Gastroesophageal sphincter (tissue), 4 donors: ENCODE measurements around the gene HGFAC. TPM values are rescaled to one million over a fixed set of nuclear protein-coding genes. Genes with fewer than 3 reads are reported as not detected.

ENCODE experiments used
- ATAC-seq: fragments of 150-250 bp; one replicate; pipeline ENCODE4 v1.9.1; 2016; ENCODE audit warnings: mild to moderate bottlenecking, moderate library complexity
- H3K27ac ChIP-seq, 4 donors: fragments of 200-600 bp; sonication (generic) in 3 of 4; 1 replicate in 3 of 4; 2 replicates in 1 of 4; pipeline ENCODE4 v1.5.1; 2016 to 2019
- H3K27me3 ChIP-seq: fragments of 200-600 bp; sonication (generic); one replicate; pipeline ENCODE4 v1.5.1; 2019
- H3K36me3 ChIP-seq, 2 donors: fragments of 200-600 bp; sonication (generic); one replicate each; pipeline ENCODE4 v1.5.1; 2019; ENCODE audit warnings: control low read depth in 1 of 2
- H3K4me1 ChIP-seq, 3 donors: fragments of 200-600 bp; sonication (generic); 1 replicate in 2 of 3; 2 replicates in 1 of 3; pipeline ENCODE4 v1.5.1; 2016 to 2019; ENCODE audit warnings: control low read depth in 2 of 3
- H3K4me3 ChIP-seq, 2 donors: fragments of 200-600 bp; sonication (generic); one replicate each; pipeline ENCODE4 v1.5.1; 2019; ENCODE audit warnings: mild to moderate bottlenecking in 1 of 2, moderate library complexity in 1 of 2
- H3K9me3 ChIP-seq, 3 donors: fragments of 200-600 bp; sonication (generic); one replicate each; pipeline ENCODE4 v1.5.1; 2017 to 2019; ENCODE audit warnings: control low read depth in 2 of 3
- CTCF ChIP-seq, 4 experiments: fragments of 200-600 bp in 2 of 4; fragments of 450-650 bp in 2 of 4; sonication (generic) in 1 of 4; IDR thresholded peaks; one replicate each; pipeline ENCODE4 v1.5.1; 2017 to 2019; ENCODE audit warnings: antibody characterized with exemption in 4 of 4, mild to moderate bottlenecking in 2 of 4, moderate library complexity in 2 of 4
- EP300 ChIP-seq: sonication (generic); formaldehyde crosslinking; IDR thresholded peaks from one replicate; pipeline ENCODE4 v1.6.1; 2017; ENCODE audit warnings: antibody characterized with exemption, mild to moderate bottlenecking
- POLR2A ChIP-seq, 2 donors: fragments of 450-650 bp; IDR thresholded peaks; one replicate each; pipeline ENCODE4 v1.6.1; 2017; ENCODE audit warnings: antibody characterized with exemption in 2 of 2, mild to moderate bottlenecking in 2 of 2, moderate library complexity in 1 of 2
- POLR2AphosphoS5 ChIP-seq: sonication (generic); formaldehyde crosslinking; IDR thresholded peaks from one replicate; pipeline ENCODE4 v1.6.1; 2017; ENCODE audit warnings: antibody characterized with exemption
- WGBS, 2 donors: methylation state at CpG; one replicate each; pipeline ENCODE4 v1.1.5; 2018; ENCODE audit warnings: low coverage in 1 of 2; 5-methylcytosine and 5-hydroxymethylcytosine counted together
- total RNA-seq, 4 donors: library from RNA; depleted of rRNA; stranded (reverse); fragments of >200 nt; gene quantifications; one replicate each; pipeline ENCODE4 v1.1.0, GENCODE V29; 2016

The HGFAC gene
- total RNA-seq, 4 donors from 2014 or later: 0.13 to 1.8 (median 0.62) TPM; not detected in 1

- ATAC-seq: no peak
- WGBS, 2 donors: no CpG with 5 or more reads among the region's 12 CpGs
- Histone ChIP-seq H3K9me3 (no peaks in the 10 kb centered on the region), H3K4me1 (no peaks in the 10 kb centered on the region), H3K27me3 (no peaks in the 10 kb centered on the region), H3K4me3 (no peak overlapping the region), H3K36me3 (peaks cover 0 to 78% of the 10 kb centered on the region in 2 donors), H3K27ac (no peak overlapping the region)
- TF ChIP-seq POLR2AphosphoS5: no peak
- TF ChIP-seq POLR2A (IDR thresholded peaks at IDR 0.05): no peak
- TF ChIP-seq EP300: no peak
- no peak for TF ChIP-seq CTCF (IDR thresholded peaks at IDR 0.05)
Observed at GRCh38 chr4:3429651-3430050, 12.1 kb upstream of the HGFAC start.

GRCh38 chr4:3430524-3430923 lies 11.2 kb upstream of the HGFAC start:
- no peaks in the 10 kb centered on the region for H3K4me1 ChIP-seq
- no peaks in the 10 kb centered on the region for H3K9me3 ChIP-seq
- H3K4me3 ChIP-seq: no peak overlapping the region
- H3K36me3 ChIP-seq: peaks cover 0 to 71% of the 10 kb centered on the region in 2 donors
- ATAC-seq: no peak
- WGBS, 2 donors: no CpG with 5 or more reads among the region's 21 CpGs
- H3K27ac ChIP-seq: no peak overlapping the region
- TF ChIP-seq EP300 (no peak), POLR2A (IDR thresholded peaks at IDR 0.05) (no peak), CTCF (IDR thresholded peaks at IDR 0.05) (no peak), POLR2AphosphoS5 (no peak)
- H3K27me3 ChIP-seq: no peaks in the 10 kb centered on the region

GRCh38 chr4:3431446-3431993 lies 10.2 kb upstream of the HGFAC start:
- Histone ChIP-seq H3K9me3 (no peaks in the 10 kb centered on the region), H3K36me3 (peaks cover 0 to 67% of the 10 kb centered on the region in 2 donors), H3K27ac (no peak overlapping the region), H3K4me3 (no peak overlapping the region), H3K4me1 (peaks cover 0 to 5% (median 0%) of the 10 kb centered on the region in 3 donors), H3K27me3 (no peaks in the 10 kb centered on the region)
- no peak for ATAC-seq
- WGBS, 2 donors: 90% methylated on average over 8 of the region's 28 CpGs; no CpG with 5 or more reads in 1 of the 2 donors
- no peak for TF ChIP-seq POLR2A (IDR thresholded peaks at IDR 0.05)
- no peak for TF ChIP-seq POLR2AphosphoS5

- H3K27me3 ChIP-seq: no peaks in the 10 kb centered on the region
- no peaks in the 10 kb centered on the region for H3K9me3 ChIP-seq
- H3K27ac ChIP-seq: no peak overlapping the region
- no peak overlapping the region for H3K4me3 ChIP-seq
- peaks cover 0 to 12% (median 0%) of the 10 kb centered on the region in 3 donors for H3K4me1 ChIP-seq
- peaks cover 0 to 59% of the 10 kb centered on the region in 2 donors for H3K36me3 ChIP-seq
- 100% methylated on average over 3 of the region's 16 CpGs; no CpG with 5 or more reads in 1 of the 2 donors for WGBS, 2 donors
- no peak for TF ChIP-seq CTCF (IDR thresholded peaks at IDR 0.05)
- no peak for TF ChIP-seq EP300
- no peak for TF ChIP-seq POLR2A (IDR thresholded peaks at IDR 0.05)
- ATAC-seq: no peak
Observed at GRCh38 chr4:3432381-3432790, 9.4 kb upstream of the HGFAC start.

- H3K4me3 ChIP-seq: no peak overlapping the region
- peaks cover 0 to 12% (median 0%) of the 10 kb centered on the region in 3 donors for H3K4me1 ChIP-seq
- H3K27me3 ChIP-seq: no peaks in the 10 kb centered on the region
- H3K9me3 ChIP-seq: no peaks in the 10 kb centered on the region
- no peak overlapping the region for H3K27ac ChIP-seq
- 80 to 100% methylated on average over 2 to 5 of the region's 32 CpGs for WGBS, 2 donors
- H3K36me3 ChIP-seq: peaks cover 0 to 50% of the 10 kb centered on the region in 2 donors
- no peak for ATAC-seq
- no peak for TF ChIP-seq POLR2A (IDR thresholded peaks at IDR 0.05)
- no peak for TF ChIP-seq CTCF (IDR thresholded peaks at IDR 0.05)
- TF ChIP-seq POLR2AphosphoS5: no peak
- TF ChIP-seq EP300: no peak
Observed at GRCh38 chr4:3433138-3433869, 8.5 kb upstream of the HGFAC start.
